Hair follicle dermal papilla cell (primary cell): Measurements from ENCODE around the gene LINGO4. TPM values are rescaled to one million over a fixed set of nuclear protein-coding genes. Genes with fewer than 3 reads are reported as not detected.

Source experiments
- small RNA-seq: library from RNA; depleted of rRNA; stranded (forward); fragments of <200 nt; gene quantifications from one replicate; pipeline ENCODE3, GENCODE V24; 2012
- total RNA-seq: library from RNA; depleted of rRNA; stranded (reverse); fragments of >200 nt; gene quantifications from 2 replicates; pipeline ENCODE4 v1.2.3, GENCODE V29; 2012

Gene LINGO4, protein sequence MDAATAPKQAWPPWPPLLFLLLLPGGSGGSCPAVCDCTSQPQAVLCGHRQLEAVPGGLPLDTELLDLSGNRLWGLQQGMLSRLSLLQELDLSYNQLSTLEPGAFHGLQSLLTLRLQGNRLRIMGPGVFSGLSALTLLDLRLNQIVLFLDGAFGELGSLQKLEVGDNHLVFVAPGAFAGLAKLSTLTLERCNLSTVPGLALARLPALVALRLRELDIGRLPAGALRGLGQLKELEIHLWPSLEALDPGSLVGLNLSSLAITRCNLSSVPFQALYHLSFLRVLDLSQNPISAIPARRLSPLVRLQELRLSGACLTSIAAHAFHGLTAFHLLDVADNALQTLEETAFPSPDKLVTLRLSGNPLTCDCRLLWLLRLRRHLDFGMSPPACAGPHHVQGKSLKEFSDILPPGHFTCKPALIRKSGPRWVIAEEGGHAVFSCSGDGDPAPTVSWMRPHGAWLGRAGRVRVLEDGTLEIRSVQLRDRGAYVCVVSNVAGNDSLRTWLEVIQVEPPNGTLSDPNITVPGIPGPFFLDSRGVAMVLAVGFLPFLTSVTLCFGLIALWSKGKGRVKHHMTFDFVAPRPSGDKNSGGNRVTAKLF
- not detected in 2 replicates for total RNA-seq

DNA sequence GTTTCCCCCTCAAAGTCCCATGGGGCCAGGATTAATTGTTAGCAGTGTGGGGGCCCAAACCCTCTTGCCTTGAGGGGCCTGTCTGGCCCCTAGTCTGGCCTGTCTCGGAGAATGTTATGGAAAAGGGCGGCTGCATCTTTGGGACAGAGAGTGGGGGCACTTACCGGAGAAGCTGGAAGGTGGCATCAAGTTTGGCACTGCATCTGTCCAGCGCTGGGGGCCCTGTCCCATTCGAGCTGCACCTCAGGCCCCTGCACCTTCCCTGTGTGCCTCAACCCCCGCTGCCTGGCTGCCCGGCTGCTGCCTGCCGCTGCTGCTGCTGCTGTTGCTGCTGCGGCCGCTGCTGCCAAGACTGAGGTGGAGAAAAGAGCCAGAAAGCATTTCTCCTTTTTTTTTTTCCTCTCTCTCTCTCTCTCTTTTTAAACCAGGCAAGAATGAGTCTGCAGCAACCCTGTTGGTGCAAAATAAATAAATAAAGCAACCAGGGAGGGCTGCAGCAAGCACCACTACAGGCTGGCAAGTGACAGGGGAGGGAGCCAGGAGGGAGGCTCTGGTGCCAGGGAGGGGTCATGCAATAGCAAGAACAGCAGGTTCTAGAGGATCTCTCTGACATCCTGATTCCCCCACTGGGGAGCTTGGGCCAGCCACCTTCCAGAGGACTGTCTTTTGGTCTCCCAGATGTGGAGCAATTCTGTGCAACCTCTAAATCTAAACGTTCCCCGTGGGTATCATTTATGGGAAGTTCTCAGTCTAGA is at the start of gene LINGO4:
Gene LINGO4, minus strand, starts transcription at position 354 of the 755 bp plus-strand sequence. CDS start 2,715 bp downstream, outside the sequence.

DNA sequence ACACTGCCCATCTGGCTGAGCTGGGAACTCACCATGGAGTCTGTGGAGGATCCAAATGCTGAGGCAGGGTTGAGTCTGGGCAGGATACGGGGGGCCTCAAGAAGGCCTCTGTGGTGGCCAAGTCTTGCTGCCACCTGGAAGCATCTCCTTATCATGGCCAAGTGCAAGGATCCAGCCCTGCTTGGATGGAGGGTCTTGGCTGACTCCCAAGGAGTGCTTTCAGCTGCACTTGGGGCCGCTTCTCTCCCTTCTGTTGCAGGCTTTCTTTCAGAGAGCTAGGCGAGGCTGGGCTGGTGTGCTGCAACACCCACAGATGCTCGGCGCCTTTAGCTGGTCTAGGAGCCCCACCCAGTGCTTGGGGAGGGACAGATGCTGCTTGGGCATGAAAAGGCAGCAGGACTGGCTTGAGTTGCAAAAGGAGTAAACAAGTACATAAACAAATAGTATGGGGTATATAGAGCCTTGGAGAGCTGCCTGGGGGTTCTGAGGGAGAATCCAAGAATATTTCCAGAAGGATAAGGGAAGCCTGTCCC is 48.3 kb upstream of the LINGO4 start, which contains the start of gene THEM5:
Gene THEM5, minus strand, starts transcription at position 302 of the 533 bp plus-strand sequence. Its CDS starts 147 bp downstream, at position 155.

DNA sequence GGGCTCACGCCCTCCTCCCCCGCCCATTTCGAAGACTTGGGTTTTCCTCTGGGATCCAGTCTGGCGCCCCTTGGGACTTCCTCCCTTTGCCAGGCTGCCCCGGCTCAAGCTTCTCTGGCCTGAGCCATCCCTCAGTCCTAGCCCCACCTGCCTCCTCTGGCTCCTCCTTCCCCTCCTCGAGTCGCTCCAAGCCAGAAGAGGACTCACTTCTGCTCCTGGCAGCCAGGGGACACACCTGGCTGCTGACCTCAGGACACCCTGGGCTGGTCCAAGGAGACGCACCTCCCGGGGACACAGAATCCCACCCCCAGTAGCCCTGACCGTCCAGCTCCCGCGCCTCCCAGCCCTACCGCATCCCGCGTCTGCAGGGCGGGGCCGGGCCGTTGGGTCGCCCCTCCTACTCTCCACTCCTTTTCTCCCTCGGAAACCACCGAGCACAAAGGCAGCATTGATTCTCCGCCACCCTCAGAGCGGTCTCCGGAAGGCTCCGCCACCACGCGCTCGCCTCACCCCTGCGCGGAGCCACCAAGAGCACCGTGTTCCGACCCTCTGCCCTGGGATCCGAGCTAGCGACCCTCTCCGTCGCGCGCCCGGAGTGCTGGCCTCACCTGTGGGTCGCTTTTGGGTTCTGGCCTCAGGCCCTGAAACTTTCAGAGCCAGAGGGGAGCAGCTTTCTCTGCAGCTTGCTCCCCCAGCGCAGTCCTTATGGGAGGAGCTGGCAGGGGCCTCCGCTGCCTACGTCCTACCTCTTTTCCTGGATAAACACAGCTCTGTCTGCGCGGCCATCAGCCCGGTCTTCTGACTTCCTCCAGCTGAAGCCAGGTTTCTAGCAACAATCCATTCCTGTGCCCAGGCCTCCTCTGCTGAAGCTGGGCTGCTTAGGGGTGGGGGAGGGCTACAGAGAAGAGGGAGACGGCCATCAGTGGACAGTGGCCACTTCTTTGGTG is 34.5 kb upstream of the LINGO4 start, which contains the start of gene C2CD4D:
Gene C2CD4D, minus strand, starts transcription at position 364 of the 947 bp plus-strand sequence. CDS start 831 bp downstream, outside the sequence.

DNA sequence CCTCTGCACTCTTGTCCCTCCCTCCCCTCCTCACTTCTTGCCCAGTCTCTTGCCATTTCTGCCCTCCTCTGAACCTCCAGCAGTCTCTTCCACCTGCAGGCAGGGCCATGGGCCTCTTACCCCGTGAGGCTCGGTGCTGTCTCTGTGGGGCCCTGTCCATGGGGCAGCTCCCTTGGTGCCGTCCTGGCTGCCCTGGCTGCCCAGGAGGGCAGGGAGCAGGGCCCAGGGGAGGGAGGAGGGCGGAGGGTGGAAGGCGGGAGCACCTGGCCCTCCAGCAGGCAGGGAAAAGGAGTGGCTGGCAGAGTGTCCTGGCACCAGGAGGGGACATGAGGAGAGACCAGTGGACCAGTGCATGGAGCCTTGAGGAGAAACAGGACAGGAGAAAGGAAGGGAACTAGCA is 26.4 kb upstream of the LINGO4 start, which contains the start of gene RORC:
Gene RORC, minus strand, starts transcription at position 198 of the 400 bp plus-strand sequence. Its CDS starts 38 bp downstream, at position 160.

DNA sequence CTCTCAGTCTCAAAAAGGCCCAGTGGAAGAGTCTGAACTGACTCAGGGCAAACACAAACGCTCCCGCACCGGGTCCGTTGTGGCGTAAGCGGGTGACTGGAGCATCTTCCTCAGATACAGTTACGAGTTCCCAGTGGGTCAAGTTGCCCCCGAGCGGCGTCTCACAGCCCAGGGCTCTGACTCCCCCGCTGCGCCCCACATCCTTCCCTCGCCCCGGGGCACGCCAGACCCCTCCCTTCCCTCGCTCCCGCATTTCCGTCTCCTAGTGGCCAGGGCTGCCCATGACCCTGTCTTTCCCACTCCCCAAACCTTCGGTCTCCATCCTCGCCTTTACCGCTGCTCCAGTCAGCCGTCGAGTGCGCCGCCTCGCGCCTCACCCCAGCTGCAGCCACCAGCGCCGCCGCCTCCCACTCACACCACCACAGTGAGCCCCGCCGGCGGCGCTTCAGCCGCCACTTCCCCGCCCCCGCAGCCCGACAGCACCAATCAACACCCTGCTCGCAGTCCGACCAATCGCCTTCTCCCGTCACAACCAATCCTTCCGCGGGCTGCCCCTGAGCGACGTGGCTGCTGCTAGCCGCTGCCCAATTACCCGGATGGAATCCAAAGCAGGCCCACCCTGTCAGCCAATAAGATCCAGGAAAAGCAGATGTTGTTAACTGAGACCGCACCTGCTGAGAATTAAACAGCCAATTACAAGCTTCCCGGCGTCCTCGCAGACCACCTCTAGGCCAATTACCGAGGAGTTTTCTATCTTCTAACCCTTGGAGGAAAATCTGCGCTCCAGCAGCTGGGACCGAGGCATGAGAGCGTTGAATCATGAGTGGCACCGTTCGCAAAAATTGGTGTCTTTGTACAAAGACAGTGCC is 14.9 kb downstream of the LINGO4 start, which contains the start of gene TDRKH:
Gene TDRKH, minus strand, starts transcription at position 430 of the 869 bp plus-strand sequence. CDS start 7,478 bp downstream, outside the sequence.

DNA sequence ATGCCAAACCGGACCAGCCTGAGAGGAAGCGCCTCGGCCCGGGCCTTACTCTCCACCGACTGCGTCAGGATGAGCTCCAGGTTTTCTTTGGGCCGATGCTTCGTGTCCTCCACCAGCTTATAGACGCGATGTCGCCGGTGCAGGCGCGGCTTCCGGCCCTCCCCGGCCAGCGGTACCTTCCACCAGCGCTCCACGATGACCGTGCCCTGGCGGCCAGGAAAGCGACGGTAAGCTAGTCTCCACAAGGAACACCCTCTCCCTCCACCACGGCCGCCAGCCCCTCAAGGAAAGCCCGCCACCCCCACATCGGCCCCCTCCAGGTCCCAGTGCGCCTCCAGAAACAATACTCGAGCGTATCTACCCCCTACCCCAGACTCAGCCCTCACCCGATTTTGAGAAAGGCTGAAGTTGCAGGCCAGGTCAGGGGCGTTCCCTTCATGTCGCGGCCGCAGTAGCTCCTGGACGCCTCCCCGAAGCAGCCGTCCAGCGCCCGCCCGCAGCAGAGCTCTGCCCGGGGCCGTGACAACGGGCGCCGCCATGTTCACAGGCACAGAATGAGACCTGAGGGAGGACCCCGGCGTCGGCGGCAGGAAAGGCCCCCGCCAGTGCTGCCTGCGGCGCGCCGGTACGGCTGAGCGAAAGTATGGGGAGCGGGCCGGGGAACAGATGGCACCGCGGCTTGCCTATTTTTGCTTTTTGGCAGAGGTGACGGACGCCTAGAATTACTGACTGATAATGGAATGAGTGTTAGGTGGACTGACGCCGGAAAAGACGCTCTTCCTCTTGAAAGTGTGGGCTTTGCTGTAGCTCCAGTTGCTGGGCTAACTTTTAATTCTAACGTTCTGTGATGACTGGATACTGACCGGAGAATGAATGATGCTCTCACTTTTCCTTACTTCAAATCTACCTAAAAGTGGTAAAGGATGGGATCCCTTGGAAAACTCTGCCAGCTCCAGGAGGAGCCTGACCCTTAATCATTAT is 42.0 kb downstream of the LINGO4 start, which contains the start of gene MRPL9:
Gene MRPL9, minus strand, starts transcription at position 556 of the 981 bp plus-strand sequence. Its CDS starts 17 bp downstream, at position 539.

Small RNAs within 50 kb of the gene (small RNA-seq; reads per million reads assigned to genes)
- gene RF00019: not detected

Other genes with a start within 250 kb of the LINGO4 start
- gene SNX27, start 193.4 kb downstream of the LINGO4 start, total RNA-seq: 27.3 and 28.7 TPM in 2 replicates
- gene CELF3, start 88.6 kb downstream of the LINGO4 start, total RNA-seq: not detected in 2 replicates
- gene RIIAD1, start 83.9 kb downstream of the LINGO4 start, total RNA-seq: not detected in 2 replicates
- 55.8 and 56.3 TPM in 2 replicates for gene MRPL9, start 41.9 kb downstream of the LINGO4 start, total RNA-seq
- 1.9 TPM in 2 replicates for gene TDRKH, start 14.9 kb downstream of the LINGO4 start, total RNA-seq
- gene RORC, start 26.4 kb upstream of the LINGO4 start, total RNA-seq: 0.12 TPM in 1 of 2 replicates, not detected in the other
- not detected in 2 replicates for gene C2CD4D, start 34.4 kb upstream of the LINGO4 start, total RNA-seq
- gene THEM5, start 48.3 kb upstream of the LINGO4 start, total RNA-seq: not detected in 2 replicates
- gene THEM4, start 104.1 kb upstream of the LINGO4 start, total RNA-seq: 11.4 and 11.7 TPM in 2 replicates
- 54.0 and 87.7 TPM in 2 replicates for gene S100A10, start 188.4 kb upstream of the LINGO4 start, total RNA-seq
- 138 and 180 TPM in 2 replicates for gene S100A11, start 231.6 kb upstream of the LINGO4 start, total RNA-seq